ENCODE results near the gene HOMER2. TPM values are rescaled to one million over a fixed set of nuclear protein-coding genes. Genes with fewer than 3 reads are reported as not detected.

HOMER2 gene
- total and polyA plus RNA-seq, 11 donors = 15.2 to 60.5 (median 36.9) TPM

GRCh38 chr15:82909080-82909815 lies 43.3 kb downstream of the HOMER2 start:
- DNase-seq (no peak), ATAC-seq (no peak)
- peaks cover 0 to 6% (median 0%) of the 10 kb centered on the region in 12 donors for H3K4me1 ChIP-seq
- H3K9me3 ChIP-seq = peaks cover 0 to 18% (median 4%) of the 10 kb centered on the region in 12 donors
- H3K27me3 ChIP-seq = no peaks in the 10 kb centered on the region
- no peak overlapping the region for H3K4me3 ChIP-seq
- intact Hi-C loops (cut with DNase I) = loop anchor here in 1 of 10 donors (10.0 kb wide), 1 partner anchor 56 kb away; no protein-coding TSS in a partner anchor
- H3K27ac ChIP-seq = no peak overlapping the region
- TF ChIP-seq POLR2A (IDR thresholded peaks at IDR 0.05) = no peak
- TF ChIP-seq, protein P1, sequence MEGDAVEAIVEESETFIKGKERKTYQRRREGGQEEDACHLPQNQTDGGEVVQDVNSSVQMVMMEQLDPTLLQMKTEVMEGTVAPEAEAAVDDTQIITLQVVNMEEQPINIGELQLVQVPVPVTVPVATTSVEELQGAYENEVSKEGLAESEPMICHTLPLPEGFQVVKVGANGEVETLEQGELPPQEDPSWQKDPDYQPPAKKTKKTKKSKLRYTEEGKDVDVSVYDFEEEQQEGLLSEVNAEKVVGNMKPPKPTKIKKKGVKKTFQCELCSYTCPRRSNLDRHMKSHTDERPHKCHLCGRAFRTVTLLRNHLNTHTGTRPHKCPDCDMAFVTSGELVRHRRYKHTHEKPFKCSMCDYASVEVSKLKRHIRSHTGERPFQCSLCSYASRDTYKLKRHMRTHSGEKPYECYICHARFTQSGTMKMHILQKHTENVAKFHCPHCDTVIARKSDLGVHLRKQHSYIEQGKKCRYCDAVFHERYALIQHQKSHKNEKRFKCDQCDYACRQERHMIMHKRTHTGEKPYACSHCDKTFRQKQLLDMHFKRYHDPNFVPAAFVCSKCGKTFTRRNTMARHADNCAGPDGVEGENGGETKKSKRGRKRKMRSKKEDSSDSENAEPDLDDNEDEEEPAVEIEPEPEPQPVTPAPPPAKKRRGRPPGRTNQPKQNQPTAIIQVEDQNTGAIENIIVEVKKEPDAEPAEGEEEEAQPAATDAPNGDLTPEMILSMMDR (IDR thresholded peaks at IDR 0.05) = no peak
- 93 to 98% (median 93%) methylated on average over 6 of the region's 6 CpGs for WGBS, 4 donors
- no peaks in the 10 kb centered on the region for H3K36me3 ChIP-seq

DNA sequence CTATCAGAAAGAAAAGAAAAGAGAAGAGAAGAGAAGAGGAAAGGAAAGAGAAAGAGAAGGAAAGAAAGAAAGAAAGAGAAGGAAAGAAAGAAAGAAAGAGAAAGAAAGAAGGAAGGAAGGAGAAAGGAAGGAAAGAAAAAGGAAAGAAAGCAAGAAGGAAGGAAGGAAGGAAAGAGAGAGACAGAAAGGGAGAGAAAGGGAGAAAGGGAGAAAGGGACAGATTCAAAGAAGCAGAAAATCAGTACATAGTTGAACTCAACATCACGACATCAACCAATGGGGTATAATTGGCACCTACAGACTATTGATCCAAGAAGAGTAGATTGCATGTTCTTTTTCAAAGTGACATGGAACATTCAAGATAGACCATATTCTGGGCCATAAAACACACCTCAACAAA lies 45.2 kb downstream of the HOMER2 start:
- Histone ChIP-seq H3K4me3 (no peak overlapping the region), H3K36me3 (no peaks in the 10 kb centered on the region), H3K4me1 (peaks cover 0 to 6% (median 0%) of the 10 kb centered on the region in 12 donors), H3K27ac (no peak overlapping the region), H3K9me3 (peaks cover 0 to 18% (median 4%) of the 10 kb centered on the region in 12 donors), H3K27me3 (no peaks in the 10 kb centered on the region)
- WGBS, 4 donors = 95 to 97% (median 96%) methylated on average over 1 of the region's 1 CpG
- intact Hi-C loops (cut with DNase I) = loop anchor here in 1 of 10 donors (10.0 kb wide), 1 partner anchor 57 kb away; no protein-coding TSS in a partner anchor
- no peak for DNase-seq
- TF ChIP-seq, protein P1 (IDR thresholded peaks at IDR 0.05) = no peak
- TF ChIP-seq POLR2A (IDR thresholded peaks at IDR 0.05) = no peak
- no peak for ATAC-seq

DNA sequence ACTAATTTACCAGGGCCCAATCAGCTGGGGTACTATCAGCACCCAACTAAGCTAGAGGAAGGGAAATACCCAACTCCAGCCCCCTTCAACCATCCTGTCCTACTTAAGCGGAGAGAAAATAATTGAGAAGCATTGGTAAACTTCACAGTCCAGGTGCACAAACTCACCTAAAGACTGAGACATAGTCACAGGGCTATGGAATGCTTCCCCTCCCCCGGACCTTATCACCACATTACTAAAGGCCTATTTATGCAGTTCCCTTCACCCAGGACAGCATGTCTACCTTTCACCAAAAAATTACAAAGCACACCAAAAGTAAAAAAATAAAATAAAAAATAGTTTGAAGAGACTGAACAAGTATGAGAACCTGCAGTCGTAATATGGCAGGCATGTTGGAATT lies 47.9 kb downstream of the HOMER2 start:
- H3K4me3 ChIP-seq = no peak overlapping the region
- TF ChIP-seq POLR2A (IDR thresholded peaks at IDR 0.05) = no peak
- TF ChIP-seq, protein P1 (IDR thresholded peaks at IDR 0.05) = no peak
- intact Hi-C loops (cut with DNase I) = loop anchor here in 1 of 10 donors (10.0 kb wide), 1 partner anchor 60 kb away; no protein-coding TSS in a partner anchor
- peaks cover 0 to 6% (median 0%) of the 10 kb centered on the region in 12 donors for H3K4me1 ChIP-seq
- H3K27ac ChIP-seq = no peak overlapping the region
- no peak for ATAC-seq
- WGBS, 4 donors = 77 to 85% (median 81%) methylated on average over 3 of the region's 3 CpGs
- H3K36me3 ChIP-seq = no peaks in the 10 kb centered on the region
- no peaks in the 10 kb centered on the region for H3K27me3 ChIP-seq
- H3K9me3 ChIP-seq = peaks cover 0 to 18% (median 4%) of the 10 kb centered on the region in 12 donors
- no peak for DNase-seq

DNA sequence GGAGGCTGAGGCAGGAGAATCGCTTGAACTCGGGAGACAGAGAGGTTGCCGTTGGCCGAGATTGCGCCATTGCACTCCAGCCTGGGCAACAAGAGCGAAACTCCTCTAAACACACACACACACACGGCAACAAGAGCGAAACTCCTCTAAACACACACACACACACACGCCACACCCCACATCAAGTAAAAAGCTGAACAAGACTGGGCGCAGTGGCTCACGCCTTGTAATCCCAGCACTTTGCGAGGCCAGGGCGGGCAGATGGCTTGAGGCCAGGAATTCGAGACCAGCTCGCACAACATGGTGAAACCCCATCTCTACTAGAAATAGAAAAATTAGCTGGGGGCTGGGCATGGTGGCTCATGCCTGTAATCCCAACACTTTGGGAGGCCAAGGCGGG lies 49.0 kb downstream of the HOMER2 start:
- WGBS, 4 donors = 95 to 97% (median 97%) methylated on average over 16 of the region's 16 CpGs
- H3K4me3 ChIP-seq = no peak overlapping the region
- DNase-seq (no peak), ATAC-seq (no peak)
- H3K27ac ChIP-seq = no peak overlapping the region
- TF ChIP-seq, protein P1 (IDR thresholded peaks at IDR 0.05) = no peak
- no peak for TF ChIP-seq POLR2A (IDR thresholded peaks at IDR 0.05)
- H3K4me1 ChIP-seq = peaks cover 0 to 8% (median 0%) of the 10 kb centered on the region in 12 donors
- H3K9me3 ChIP-seq = peaks cover 0 to 10% (median 0%) of the 10 kb centered on the region in 12 donors
- no peaks in the 10 kb centered on the region for H3K27me3 ChIP-seq
- intact Hi-C loops (cut with DNase I) = loop anchor here in 1 of 10 donors (10.0 kb wide), 1 partner anchor 61 kb away; no protein-coding TSS in a partner anchor
- H3K36me3 ChIP-seq = no peaks in the 10 kb centered on the region
